ENCODE results near the gene INPP5E.

The INPP5E gene

GRCh38 chr9:136472640-136473353, 33.2 kb upstream of the INPP5E start:
- Histone ChIP-seq H3K79me2 (ENCODE audit: low read length) (peaks cover 87% of the 10 kb centered on the region), H3K9me3 (replicated peaks; ENCODE audit: insufficient read depth, low read length) (no peaks in the 10 kb centered on the region), H3K9me2 (replicated peaks; ENCODE audit: insufficient read depth, low read length) (no peaks in the 10 kb centered on the region), H2AFZ (ENCODE audit: low read length) (no peak overlapping the region), H3K4me3 (ENCODE audit: low read length) (no peak overlapping the region), H4K20me1 (ENCODE audit: insufficient read depth, low read length) (peaks cover 4% of the 10 kb centered on the region; the same call in 1 of the 2 replicates), H3K4me2 (ENCODE audit: low read depth, low read length) (no peak overlapping the region), H3K36me3 (replicated peaks; ENCODE audit: insufficient read depth, low read length) (peaks cover 13% of the 10 kb centered on the region; the same call in 1 of the 2 replicates), H3F3A (ENCODE audit: insufficient read depth, low read length) (no peaks in the 10 kb centered on the region), H3K4me1 (ENCODE audit: low read length) (no peaks in the 10 kb centered on the region), H3K27me3 (replicated peaks; ENCODE audit: insufficient read depth, low read length) (no peaks in the 10 kb centered on the region), H3K9ac (ENCODE audit: low read length) (no peak overlapping the region), H3K27ac (ENCODE audit: low read length) (no peak overlapping the region)
- DNase-seq = no peak
- TF ChIP-seq EZH2phosphoT487 (IDR thresholded peaks at IDR 0.05; ENCODE audit: low read length) (no peak), EZH2 (optimal IDR thresholded peaks at IDR 0.05; ENCODE audit: low read depth, low read length) (no peak), CTCF (IDR thresholded peaks at IDR 0.05; ENCODE audit: low read length) (no peak)

- Histone ChIP-seq H3K79me2 (ENCODE audit: low read length) (peaks cover 78% of the 10 kb centered on the region), H3K9me3 (replicated peaks; ENCODE audit: insufficient read depth, low read length) (no peaks in the 10 kb centered on the region)
Measured at GRCh38 chr9:136471802-136472487, 32.3 kb upstream of the INPP5E start.

GRCh38 chr9:136470792-136471469, 31.3 kb upstream of the INPP5E start:
- Histone ChIP-seq H3K79me2 (ENCODE audit: low read length) (peaks cover 69% of the 10 kb centered on the region), H3K4me1 (ENCODE audit: low read length) (no peaks in the 10 kb centered on the region), H3K36me3 (replicated peaks; ENCODE audit: insufficient read depth, low read length) (no peaks in the 10 kb centered on the region; the same call in none of the 2 replicates), H2AFZ (ENCODE audit: low read length) (no peak overlapping the region), H3K4me2 (ENCODE audit: low read depth, low read length) (no peak overlapping the region), H4K20me1 (ENCODE audit: insufficient read depth, low read length) (peaks cover 2% of the 10 kb centered on the region; the same call in 1 of the 2 replicates), H3K9me2 (replicated peaks; ENCODE audit: insufficient read depth, low read length) (no peaks in the 10 kb centered on the region), H3K27ac (ENCODE audit: low read length) (no peak overlapping the region), H3K9ac (ENCODE audit: low read length) (no peak overlapping the region), H3K9me3 (replicated peaks; ENCODE audit: insufficient read depth, low read length) (no peaks in the 10 kb centered on the region), H3K27me3 (replicated peaks; ENCODE audit: insufficient read depth, low read length) (no peaks in the 10 kb centered on the region), H3F3A (ENCODE audit: insufficient read depth, low read length) (no peaks in the 10 kb centered on the region), H3K4me3 (ENCODE audit: low read length) (no peak overlapping the region)
- TF ChIP-seq EZH2phosphoT487 (IDR thresholded peaks at IDR 0.05; ENCODE audit: low read length) = no peak
- TF ChIP-seq EZH2 (optimal IDR thresholded peaks at IDR 0.05; ENCODE audit: low read depth, low read length) = no peak
- no peak for TF ChIP-seq CTCF (IDR thresholded peaks at IDR 0.05; ENCODE audit: low read length)
- no peak for DNase-seq

More at GRCh38 chr9:136471802-136472487, 32.3 kb upstream of the INPP5E start:
- no peak overlapping the region for H3K4me3 ChIP-seq (ENCODE audit: low read length)
- DNase-seq = no peak
- H3K9ac ChIP-seq (ENCODE audit: low read length) = no peak overlapping the region
- H4K20me1 ChIP-seq (ENCODE audit: insufficient read depth, low read length) = peaks cover 2% of the 10 kb centered on the region; the same call in 1 of the 2 replicates
- no peak overlapping the region for H3K4me2 ChIP-seq (ENCODE audit: low read depth, low read length)
- no peak for TF ChIP-seq CTCF (IDR thresholded peaks at IDR 0.05; ENCODE audit: low read length)
- TF ChIP-seq EZH2 (optimal IDR thresholded peaks at IDR 0.05; ENCODE audit: low read depth, low read length) = no peak
- no peak for TF ChIP-seq EZH2phosphoT487 (IDR thresholded peaks at IDR 0.05; ENCODE audit: low read length)
- no peaks in the 10 kb centered on the region for H3F3A ChIP-seq (ENCODE audit: insufficient read depth, low read length)
- H3K9me2 ChIP-seq (replicated peaks; ENCODE audit: insufficient read depth, low read length) = no peaks in the 10 kb centered on the region
- H2AFZ ChIP-seq (ENCODE audit: low read length) = no peak overlapping the region
- H3K36me3 ChIP-seq (replicated peaks; ENCODE audit: insufficient read depth, low read length) = peaks cover 9% of the 10 kb centered on the region
- H3K27ac ChIP-seq (ENCODE audit: low read length) = no peak overlapping the region
- H3K27me3 ChIP-seq (replicated peaks; ENCODE audit: insufficient read depth, low read length) = no peaks in the 10 kb centered on the region
- no peaks in the 10 kb centered on the region for H3K4me1 ChIP-seq (ENCODE audit: low read length)

Data from MM.1S (cell line).